HG03066 (cell line): Measurements from ENCODE around the gene ASAP2.

Experiments used
- ATAC-seq: cut with Tn5 transposase; IDR thresholded peaks from one replicate; pipeline ENCODE4 v1.9.1; 2021; ENCODE audit warnings: low read depth; ENCODE audit not compliant: unreplicated experiment

The ASAP2 gene

DNA sequence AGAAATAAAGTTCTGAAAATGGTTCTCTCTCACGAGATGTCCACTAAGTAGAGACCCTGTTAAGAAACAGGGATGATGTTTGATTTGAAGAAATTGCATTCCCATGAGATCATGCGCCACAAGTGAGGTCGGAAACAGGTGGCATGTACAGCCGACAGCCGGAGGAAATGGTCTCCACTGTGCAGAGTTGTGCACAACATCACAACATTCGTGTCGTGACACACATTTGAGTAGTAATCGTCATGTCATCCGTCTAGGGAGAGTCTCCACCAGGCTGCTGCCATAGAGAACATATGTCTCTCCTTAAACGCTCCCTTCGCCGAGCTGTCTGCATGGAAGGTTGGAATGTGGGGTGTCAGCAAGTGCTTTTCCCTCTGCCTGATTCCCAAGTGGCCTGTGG is 84.7 kb downstream of the ASAP2 start:
- no peak for ATAC-seq

GRCh38 chr2:9291866-9292265 is 85.3 kb downstream of the ASAP2 start:
- no peak for ATAC-seq

GRCh38 chr2:9292426-9292825 is 85.8 kb downstream of the ASAP2 start:
- ATAC-seq: no peak

- ATAC-seq: no peak
These were observed 88.2 kb downstream of the ASAP2 start for GRCh38 chr2:9294764-9295163.

- ATAC-seq: no peak
These were observed 89.9 kb downstream of the ASAP2 start for GRCh38 chr2:9296559-9296958.

DNA sequence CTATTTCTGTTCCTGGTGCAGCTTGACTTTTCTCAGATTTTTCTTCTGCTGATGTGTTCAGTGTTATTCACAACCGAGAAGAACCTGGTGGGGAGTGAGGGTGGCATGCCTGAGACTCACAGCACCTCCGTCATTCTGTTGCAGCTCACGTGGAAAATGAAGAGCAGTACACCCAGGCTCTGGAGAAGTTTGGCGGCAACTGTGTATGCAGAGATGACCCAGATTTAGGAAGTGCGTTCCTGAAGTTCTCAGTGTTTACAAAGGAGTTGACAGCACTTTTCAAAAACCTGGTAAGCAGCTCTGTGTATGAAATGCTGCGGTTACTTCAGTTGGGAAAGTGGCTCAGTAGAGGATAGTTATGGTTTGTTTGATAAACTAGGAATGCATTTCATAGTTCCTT is 90.5 kb downstream of the ASAP2 start:
- no peak for ATAC-seq

- no peak for ATAC-seq
These were observed 91.2 kb downstream of the ASAP2 start for GRCh38 chr2:9297807-9298206.

- ATAC-seq: no peak
These were observed 92.0 kb downstream of the ASAP2 start for GRCh38 chr2:9298583-9298982.

GRCh38 chr2:9299161-9300100 is 92.8 kb downstream of the ASAP2 start:
- no peak for ATAC-seq

DNA sequence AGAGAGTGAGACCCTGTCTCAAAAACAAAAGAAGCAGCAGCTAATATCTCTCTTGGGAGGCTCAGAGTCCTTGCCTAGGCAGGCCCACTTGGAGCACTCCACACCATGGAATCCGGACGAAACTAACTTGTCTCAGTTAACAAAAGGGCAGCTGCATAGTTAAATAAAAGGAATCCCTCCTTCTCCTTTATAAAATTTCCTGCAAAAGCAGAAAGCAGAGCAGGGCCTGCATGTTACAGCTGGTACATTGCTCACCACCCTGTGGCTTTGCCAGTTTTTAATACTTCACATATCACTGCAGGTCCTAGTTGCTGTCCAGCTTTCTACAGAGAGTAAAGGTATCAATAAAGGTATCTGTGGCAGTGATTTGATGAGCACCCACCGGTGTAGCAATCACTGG is 93.6 kb downstream of the ASAP2 start:
- no peak for ATAC-seq

- ATAC-seq: no peak
These were observed 94.3 kb downstream of the ASAP2 start for GRCh38 chr2:9300829-9301453.

- no peak for ATAC-seq
These were observed 96.1 kb downstream of the ASAP2 start for GRCh38 chr2:9302755-9303154.

DNA sequence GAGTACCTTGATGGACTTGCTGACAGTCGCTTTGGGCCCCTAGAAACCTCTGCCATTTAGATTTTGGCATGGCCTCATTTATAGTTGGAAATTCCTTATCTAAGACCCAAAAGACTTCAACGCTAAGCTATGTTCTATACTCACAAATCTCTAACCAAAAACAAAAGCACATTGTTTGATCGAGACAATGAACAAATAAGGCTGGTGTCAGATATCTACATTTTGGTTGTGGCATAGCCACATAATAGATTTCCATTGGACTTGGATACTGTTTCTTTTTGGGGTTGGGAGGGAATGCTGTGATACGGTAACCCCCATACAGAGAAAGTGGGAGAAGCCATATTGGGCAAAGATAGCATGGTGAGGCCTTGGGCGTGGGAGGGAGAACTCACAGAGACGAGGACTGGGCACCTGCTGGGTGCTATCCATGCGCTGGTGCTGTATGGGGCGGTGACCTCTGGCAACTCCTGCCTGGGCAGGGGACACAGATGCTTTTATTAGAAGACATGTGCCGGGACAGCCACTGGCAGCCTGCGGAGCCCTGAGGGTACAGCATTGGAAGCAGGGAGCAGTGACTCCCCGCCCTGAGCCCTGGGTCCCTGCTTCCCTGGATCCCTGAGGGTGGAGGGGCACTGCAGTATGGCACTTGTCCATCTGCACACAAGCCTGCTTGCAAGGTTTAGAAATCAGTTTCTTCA is 97.1 kb downstream of the ASAP2 start:
- ATAC-seq: no peak

DNA sequence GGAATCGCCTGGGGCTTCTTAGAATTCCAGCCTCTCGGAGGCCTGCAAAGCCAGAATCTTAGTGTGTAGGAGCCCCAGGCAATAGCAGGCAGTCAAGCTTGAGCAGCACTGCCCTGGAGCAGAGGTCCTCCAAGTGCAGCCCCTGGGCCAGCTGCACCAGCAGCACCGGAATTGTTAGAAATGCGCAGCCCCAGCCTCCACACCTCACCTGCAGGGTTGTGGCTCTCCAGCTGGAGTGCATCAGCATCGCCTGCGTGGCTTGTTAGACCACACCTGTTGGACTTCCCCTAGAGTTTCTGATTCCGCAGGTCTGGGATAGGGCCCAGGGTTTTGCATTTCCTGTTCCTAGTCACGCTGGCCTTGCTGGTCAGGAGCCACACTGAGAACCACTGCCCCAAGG is 100.3 kb downstream of the ASAP2 start:
- no peak for ATAC-seq

DNA sequence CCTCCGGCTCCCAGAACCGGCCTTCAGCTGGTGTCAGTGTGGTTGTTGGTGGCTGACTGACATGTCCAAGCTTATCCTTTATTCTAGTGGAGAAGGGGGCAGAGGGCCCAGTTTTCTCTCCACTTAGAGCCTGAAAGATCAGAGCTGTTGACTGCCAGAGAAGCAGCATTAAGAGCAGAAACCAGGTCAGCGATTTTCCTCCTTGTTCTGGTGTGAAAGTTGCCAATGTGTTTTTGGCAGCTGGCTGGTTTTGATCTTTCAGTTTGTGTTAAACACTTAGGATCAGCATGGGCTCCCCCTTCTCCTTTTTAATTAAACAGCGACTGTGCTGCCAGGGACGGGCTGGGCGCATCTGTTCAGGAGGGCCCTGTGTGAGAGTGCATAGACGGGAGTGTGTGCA is 100.9 kb downstream of the ASAP2 start:
- ATAC-seq: no peak

DNA sequence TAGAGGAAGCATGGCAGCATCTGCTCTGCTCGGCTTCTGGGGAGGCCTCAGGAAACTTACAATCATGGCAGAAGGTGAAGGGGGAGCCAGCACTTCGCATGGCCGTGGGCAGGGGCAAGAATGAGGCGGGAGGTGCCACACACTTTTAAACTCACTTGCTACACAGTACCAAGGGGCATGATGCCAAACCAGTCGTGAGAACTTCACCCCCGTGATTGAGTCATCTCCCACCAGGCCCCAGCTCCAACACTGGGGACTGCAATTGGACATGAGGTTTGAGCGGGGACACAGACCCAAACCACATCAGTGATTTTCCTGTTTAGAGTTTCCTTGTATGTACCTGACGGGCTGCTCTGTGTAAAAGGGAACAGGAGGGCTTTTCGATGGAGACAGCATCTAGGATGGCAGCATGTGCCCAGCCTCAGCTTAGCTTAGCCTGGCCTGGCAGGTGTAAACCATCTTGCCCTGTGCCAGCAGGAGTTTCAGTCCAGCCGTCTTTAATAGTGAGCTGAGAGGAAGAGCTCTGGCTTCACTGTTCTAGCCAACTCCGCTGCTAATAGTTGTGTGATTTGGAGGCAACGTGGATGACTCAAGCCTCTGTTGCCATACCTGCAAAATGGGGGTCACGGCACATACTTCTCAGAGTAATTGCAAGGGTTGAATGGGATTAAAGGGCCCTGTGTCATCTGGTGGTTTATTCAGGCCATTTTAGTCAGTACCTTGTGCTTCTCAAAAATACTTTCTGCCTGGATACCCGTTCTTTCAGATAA is 101.8 kb downstream of the ASAP2 start:
- no peak for ATAC-seq

DNA sequence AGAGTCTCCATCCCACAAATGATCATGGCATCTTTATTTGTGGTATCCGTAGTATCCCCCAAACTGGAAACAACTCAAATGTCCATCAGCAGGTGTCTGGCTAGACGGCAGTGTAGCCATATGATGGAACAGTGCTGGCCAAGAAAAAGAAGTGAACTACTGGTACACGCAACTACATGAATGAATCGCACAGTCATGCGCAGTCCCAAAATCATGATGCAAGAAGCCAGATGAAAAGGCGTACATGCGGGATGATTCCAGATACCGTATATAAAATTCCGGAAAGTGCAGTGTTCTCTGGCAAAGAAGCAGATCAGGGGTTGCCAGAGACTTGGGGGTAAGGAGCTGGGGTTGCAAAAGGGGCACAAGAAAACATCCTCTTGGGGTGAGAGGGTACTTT is 102.5 kb downstream of the ASAP2 start:
- ATAC-seq: no peak

DNA sequence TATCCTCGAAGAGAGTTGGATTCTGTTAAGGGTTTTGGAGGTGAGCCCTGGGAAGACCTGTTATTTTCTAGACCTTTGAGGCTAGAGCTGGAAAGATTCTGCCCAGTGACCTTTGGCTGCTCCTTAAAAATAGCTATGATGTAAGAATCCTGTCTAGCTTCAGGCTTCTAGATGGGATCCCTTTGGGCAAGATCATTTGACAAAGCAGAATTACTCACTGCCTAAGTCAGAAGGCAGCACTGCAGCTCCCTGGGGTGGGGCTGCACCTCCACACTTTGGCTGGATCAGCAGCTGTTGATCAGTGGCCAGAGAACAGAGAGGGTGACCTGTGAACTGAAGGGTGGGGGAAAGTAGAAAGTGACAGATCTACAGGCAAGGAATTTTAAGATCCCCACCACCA is 103.8 kb downstream of the ASAP2 start:
- no peak for ATAC-seq

GRCh38 chr2:9310798-9311197 is 104.2 kb downstream of the ASAP2 start:
- no peak for ATAC-seq

GRCh38 chr2:9311488-9311887 is 104.9 kb downstream of the ASAP2 start:
- ATAC-seq: no peak

- ATAC-seq: no peak
These were observed 106.0 kb downstream of the ASAP2 start for GRCh38 chr2:9312591-9312990.
